NCI-H1417 (cell line): ENCODE results near the gene COX5B.
A peak's percentile ranks its signal among the peaks of the same experiment; 100 is the strongest.
"Not testable (repeated sequence)": the region's sequence is repeated elsewhere in the genome, so short reads cannot be mapped to it uniquely, and the experiment has no call there.

ENCODE experiments used
- DNase-seq, 3 experiments: peaks; one replicate each; lab custom pipeline; 2025; lab: John Stamatoyannopoulos, UW

COX5B gene

DNA sequence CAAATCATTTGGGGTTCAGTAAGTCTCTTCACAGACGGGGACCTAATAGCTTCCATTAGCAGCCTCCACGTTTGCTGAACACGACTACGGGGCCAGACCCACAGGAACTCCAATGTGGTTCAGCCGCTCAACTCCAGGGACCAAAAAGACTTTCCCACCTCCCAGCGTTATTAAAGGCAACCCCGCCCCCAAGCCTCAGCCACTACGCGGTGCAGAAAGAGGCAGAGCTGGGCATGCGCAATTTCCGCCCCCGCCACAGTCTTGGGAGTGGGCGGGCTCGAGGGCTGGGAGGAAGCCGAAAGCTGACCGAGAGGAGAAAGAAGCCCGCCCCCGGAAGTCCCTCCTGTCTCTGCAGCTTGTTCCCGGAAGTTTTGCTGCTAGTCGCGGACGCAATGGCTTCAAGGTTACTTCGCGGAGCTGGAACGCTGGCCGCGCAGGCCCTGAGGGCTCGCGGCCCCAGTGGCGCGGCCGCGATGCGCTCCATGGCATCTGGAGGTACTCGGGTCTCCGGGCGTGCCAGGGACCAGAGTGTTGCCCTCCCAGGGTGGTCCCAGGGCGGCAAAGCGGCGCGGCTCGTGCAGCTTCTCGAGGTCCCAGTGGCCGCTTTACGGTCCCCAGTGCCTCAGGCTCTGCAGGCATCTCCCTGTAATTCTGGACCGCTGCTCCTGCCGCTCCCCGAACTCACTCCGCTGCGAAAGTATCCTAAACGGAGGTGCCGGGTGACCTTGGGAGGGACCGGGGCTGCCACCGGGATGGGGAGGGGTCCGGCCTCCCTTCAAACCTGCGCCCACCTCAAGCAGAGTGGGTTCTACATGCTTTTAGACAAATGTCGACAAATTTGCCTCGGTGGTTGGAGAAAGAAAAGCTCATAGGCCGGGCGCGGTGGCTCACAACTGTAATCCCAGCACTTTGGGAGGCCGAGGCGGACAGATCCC lies at the start of gene COX5B:
TSS of gene COX5B (plus strand) at position 368 of the 935 bp plus-strand sequence. CDS start at position 393, 25 bp downstream.
- DNase-seq, result peak; percentile 97 to 99 (median 98)

GRCh38 chr2:97596180-97596579 lies 49.7 kb upstream of the COX5B start:
- DNase-seq, result not testable (repeated sequence)

DNA sequence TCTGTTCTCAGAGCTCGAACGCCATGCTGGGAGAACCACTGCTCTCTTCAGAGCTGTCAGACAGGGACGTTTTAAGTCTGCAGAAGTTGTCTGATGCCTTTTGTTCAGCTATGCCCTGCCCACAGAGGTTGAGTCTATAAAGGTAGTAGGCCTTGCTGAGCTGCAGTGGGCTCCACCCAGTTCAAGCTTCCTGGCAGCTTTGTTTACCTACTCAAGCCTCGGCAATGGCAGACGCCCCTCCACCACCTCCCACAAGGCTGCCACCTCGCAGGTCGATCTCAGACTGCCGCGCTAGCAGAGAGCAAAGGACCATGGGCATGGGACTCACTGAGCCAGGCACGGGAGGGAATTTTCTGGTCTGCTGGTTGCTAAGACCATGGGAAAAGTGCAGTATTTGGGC lies 44.3 kb upstream of the COX5B start:
- DNase-seq, result not testable (repeated sequence)

DNA sequence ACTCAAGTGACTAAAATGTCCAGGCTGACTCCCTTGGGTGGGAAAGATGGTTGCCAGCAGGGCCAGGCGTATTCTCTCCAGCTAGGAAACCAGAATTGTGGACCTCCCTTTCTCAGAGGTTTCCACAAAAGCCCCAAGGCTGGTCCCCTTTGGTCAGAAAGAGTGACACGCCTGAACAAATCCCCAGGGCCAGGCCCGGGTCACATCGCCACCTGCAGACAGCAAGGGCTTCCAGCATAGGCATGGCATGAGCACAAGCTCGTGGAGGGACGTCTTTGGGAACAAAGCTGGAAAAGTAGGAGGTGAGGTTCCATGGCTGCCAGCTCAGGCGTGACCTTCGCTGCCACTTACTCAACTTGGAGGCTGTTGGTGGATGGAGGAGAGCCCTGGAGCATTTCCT lies 40.8 kb upstream of the COX5B start:
- not testable (repeated sequence) for DNase-seq

- not testable (repeated sequence) for DNase-seq
Measured at GRCh38 chr2:97605524-97606339, 40.1 kb upstream of the COX5B start.

DNA sequence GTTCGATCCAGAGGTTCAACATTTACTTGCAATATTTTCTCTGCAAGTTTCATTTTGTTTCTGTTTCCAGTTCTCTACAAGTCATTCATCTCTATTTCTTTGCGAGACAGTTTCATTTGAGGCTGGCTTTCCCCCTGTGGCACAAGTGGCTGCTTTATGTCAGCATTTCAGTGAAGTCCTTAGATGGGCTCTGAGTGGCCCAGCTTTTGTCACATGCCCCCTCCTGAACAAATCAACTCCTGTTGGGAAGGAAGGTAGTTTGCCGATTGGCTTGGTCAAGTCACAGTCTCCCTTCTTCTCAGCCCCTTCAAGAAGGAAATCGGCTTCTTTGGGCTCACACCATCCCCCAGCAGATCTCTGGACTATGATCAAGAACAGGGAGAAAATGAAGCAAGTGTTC lies 37.1 kb upstream of the COX5B start:
- not testable (repeated sequence) for DNase-seq

GRCh38 chr2:97611895-97612294 lies 34.0 kb upstream of the COX5B start:
- DNase-seq, result not testable (repeated sequence)

DNA sequence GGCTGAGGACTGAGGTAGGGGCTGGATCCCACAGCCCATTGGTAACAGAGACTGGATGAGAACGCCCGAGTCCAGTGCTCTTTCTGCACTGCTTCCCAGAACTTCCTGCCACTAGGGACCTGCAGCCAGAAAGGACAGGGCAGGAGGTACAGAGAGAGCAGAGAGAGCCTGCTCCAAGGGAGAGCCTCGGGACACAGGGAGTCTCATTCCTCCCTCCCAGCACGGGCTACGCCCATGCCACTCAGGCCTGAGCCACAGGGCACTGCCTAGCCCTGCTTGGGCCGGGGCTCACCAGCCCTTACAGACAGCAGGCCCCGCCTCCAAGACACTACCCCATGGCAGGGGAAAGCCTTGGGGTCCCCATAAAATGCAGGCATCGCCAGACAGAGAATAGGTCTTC lies 30.1 kb upstream of the COX5B start:
- not testable (repeated sequence) for DNase-seq

DNA sequence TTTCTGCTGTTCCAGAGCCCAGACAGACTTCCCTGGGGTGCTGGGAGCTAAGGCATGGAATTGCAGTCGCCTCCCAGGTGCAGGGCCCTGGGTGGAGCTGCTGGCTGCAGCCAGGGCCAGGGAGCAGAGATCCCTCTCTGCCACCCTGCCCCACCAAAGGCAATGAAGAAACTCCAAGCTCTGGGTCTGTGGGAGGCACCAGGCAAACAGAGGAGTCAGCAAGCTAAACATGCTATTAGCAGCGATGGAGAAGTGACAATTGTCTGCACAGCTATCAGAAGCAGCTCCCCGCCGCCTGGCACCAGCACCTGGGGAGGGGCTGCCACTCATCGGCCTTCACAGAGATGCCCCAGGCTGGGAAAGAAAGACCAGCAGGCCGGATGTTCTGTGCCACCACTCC lies 28.0 kb upstream of the COX5B start:
- DNase-seq, result peak in 1 of 3 experiments; percentile 18

- not testable (repeated sequence) for DNase-seq
Measured at GRCh38 chr2:97618939-97619827, 26.7 kb upstream of the COX5B start.

DNA sequence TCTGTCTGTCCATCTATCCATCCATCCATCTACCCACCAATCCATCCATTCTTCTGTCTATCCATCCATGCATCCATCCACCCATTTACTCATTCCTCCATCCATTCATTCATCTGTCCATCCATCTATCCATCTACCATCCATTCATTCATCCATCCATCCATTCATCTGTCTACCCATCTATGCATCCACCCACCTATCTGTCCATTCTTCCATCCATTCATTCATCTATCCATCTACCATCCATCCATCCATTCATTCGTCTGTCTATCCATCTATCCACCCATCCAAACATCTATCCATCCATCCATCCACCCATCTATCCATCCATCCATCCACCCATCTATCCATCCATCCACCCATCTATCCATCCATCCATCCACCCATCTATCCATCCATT lies 25.4 kb upstream of the COX5B start:
- DNase-seq, result not testable (repeated sequence)

- not testable (repeated sequence) for DNase-seq
Measured at GRCh38 chr2:97622976-97623375, 22.9 kb upstream of the COX5B start.

DNA sequence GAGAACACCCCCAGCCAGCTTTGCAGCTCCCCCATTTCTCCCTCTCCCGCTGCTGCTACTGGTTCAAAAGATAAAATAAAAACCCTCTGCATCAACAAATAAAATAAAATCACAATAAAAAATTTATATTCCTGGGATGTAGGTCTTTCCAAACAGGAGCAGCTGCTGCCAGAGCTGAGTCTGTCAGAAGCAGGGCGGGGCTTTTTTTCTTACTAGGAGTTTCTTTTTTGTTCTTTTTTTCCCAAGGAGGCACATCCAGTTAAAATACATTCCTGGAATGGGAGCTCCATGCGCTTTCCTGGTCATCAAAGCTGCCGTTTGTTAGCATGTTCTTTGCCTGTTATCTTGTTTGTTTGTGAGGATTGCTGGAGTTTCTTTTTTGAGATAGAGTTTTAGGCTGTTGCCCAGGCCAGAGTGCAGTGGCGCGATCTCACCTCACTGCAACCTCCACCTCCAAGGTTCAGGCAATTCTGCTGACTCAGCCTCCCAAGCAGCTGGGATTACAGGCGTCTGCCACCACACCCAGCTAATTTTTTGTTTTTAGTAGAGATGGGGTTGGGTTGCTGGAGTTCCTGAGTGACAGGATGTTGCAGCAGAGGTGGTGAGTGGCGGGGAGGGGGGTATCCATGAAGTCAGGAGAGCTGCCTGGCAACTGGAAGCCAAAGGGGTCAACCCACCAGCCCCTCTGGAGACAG lies 20.4 kb upstream of the COX5B start:
- DNase-seq, result not testable (repeated sequence)

DNA sequence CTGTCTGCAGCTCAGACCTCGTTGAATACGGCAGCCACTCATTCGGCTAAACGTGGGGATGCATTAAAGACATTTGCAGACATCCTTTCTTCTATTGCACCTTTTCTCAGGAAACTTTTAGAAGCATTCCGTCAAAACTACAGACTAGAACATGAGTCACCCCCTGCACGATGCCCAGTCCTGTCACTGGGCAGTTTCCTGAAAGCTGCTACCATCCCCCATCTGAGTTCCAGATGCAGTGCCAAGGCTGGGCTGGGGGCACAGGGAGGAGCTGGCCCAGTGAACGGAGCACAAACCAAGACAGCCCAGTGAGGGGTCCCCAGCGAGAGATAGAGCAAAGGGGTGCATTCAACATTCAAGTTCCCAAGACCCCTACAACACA lies 19.8 kb upstream of the COX5B start:
- not testable (repeated sequence) for DNase-seq

GRCh38 chr2:97644023-97644717 lies 1.7 kb upstream of the COX5B start:
- DNase-seq, result no peak

GRCh38 chr2:97645112-97645694 lies 659 bp upstream of the COX5B start:
- DNase-seq, result peak in 1 of 3 experiments; percentile 78

DNA sequence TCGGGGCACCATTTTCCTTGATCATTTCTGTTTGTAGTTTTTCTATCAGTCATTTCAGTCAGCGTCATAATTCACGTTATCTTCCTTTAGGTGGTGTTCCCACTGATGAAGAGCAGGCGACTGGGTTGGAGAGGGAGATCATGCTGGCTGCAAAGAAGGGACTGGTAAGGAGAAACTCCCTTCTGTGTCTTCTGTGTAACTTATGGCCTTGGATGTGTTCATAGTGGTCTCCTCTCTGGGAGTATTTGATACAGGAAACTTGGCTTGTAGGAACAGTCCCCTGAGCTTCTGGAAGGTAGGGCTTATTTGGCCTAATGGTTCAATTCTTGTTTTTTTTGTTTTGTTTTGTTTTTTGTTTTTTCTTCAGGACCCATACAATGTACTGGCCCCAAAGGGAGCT lies 1.1 kb downstream of the COX5B start:
- no peak for DNase-seq

- no peak for DNase-seq
Measured at GRCh38 chr2:97651114-97651513, 5.3 kb downstream of the COX5B start.

GRCh38 chr2:97653473-97653872 lies 7.6 kb downstream of the COX5B start:
- no peak for DNase-seq

DNA sequence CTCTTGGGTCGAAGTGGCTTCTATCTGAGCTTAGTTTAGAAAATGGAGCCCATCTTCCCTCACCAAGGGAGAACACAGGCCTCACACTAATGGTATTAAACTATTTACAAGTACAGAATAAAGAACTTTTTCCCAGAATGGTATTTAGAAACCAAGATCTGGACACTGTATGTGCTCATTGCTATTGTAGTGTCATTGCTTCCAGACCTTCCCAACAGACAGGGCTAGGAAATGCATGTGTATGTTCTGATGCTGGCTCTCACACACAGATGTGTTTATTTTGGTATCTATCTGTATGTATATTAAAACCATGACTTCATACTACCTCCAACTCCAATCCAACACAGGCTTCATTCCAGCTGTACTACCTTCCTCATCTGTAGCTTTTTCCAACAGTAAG lies 8.0 kb downstream of the COX5B start:
- no peak for DNase-seq
